HepG2 (cell line): ENCODE measurements around the gene GATB.

ENCODE experiments used
- AFF4 ChIP-seq: sonication (generic); formaldehyde crosslinking; IDR thresholded peaks from 2 replicates; pipeline ENCODE4 v1.4.0; 2020; ENCODE audit warnings: missing genetic modification reagents
- CTCF ChIP-seq: sonication (generic); formaldehyde crosslinking; IDR thresholded peaks from 2 replicates; pipeline ENCODE4 v1.5.0; 2020; ENCODE audit warnings: mild to moderate bottlenecking, missing genetic modification reagents, moderate library complexity
- IRF2 ChIP-seq: IDR thresholded peaks from 2 replicates; pipeline ENCODE4 v1.6.1; 2018; ENCODE audit warnings: missing genetic modification reagents, missing compliant biosample characterization
- NFE2L2 ChIP-seq: fragments of 150-350 bp; IDR thresholded peaks from 2 replicates; pipeline ENCODE4 v1.6.1; 2014; ENCODE audit warnings: low read length
- ZFP90 ChIP-seq: sonication (generic); formaldehyde crosslinking; IDR thresholded peaks from 2 replicates; pipeline ENCODE4 v1.8.0; 2022; ENCODE audit warnings: missing genetic modification reagents, mild to moderate bottlenecking, inconsistent platforms, borderline replicate concordance
- ZNF253 ChIP-seq: sonication (generic); formaldehyde crosslinking; IDR thresholded peaks from 2 replicates; pipeline ENCODE4 v1.8.0; 2022; ENCODE audit warnings: mild to moderate bottlenecking, missing genetic modification reagents, borderline replicate concordance
- ZNF710 ChIP-seq: sonication (generic); formaldehyde crosslinking; IDR thresholded peaks from 2 replicates; pipeline ENCODE4 v1.5.0; 2020; ENCODE audit warnings: mild to moderate bottlenecking, missing genetic modification reagents, borderline replicate concordance

- TF ChIP-seq AFF4 (CRISPR knock-in tag) (no peak), ZFP90 (no peak), CTCF (CRISPR knock-in tag) (no peak), ZNF710 (CRISPR knock-in tag) (no peak), NFE2L2 (no peak), IRF2 (CRISPR knock-in tag) (no peak), ZNF253 (CRISPR knock-in tag) (no peak)
Measured at GRCh38 chr4:151664289-151664688, 96.5 kb downstream of the GATB start.
